ENCODE results near the gene PLEKHO2. TPM values are rescaled to one million over a fixed set of nuclear protein-coding genes. Genes with fewer than 3 reads are reported as not detected.

The PLEKHO2 gene
- total RNA-seq, 4 donors from 2014 or later: 2.0 to 5.4 (median 3.3) TPM

DNA sequence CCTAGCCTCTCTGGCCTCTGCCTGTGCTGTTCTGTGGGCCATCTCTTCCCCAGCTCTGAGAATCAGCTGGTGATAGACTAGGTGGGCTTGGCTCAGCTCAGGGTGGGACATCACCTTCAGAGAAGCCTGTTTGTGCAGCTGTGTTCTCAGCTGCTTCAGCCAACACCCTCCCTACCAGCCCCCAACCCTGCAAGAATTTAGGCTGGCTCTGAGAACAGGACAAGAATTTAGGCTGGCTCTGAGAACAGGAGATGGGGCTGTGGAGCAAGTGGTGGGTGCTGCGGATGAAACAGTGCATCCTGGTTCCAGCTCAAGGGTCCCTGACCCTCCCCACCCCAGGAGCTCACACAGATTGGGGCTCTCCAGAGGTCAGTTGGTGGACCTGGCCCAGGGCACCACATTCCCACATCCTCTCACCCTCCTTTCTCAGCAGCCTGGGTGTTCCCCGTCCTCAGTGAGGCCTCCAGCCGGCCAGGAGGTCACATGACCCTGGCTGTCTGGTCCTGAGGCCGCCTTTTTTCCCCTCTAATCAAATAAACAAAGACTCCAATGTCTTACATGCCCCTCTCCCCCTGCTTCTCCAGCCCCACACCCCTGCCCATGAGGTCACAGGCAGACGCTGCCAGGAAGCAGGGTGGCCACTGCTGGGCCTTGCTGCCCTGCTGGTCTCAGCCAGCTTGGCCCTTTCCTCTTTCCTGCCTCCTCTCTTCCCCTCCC, 14.9 kb downstream of the PLEKHO2 start:
- Histone ChIP-seq H3K4me3 (no peak overlapping the region), H3K27ac (peak overlapping the region; percentile 16 to 59 (median 43)), H3K27me3 (no peaks in the 10 kb centered on the region), H3K9me3 (no peaks in the 10 kb centered on the region), H3K36me3 (peaks cover 0 to 9% of the 10 kb centered on the region in 2 donors), H3K4me1 (peaks cover 20 to 31% of the 10 kb centered on the region in 2 donors)
- intact Hi-C loops (cut with DNase I; ENCODE audit: low total_unique reads) (no loop called here), in situ Hi-C loops (cut with MboI; ENCODE audit: low sequenced_read_pairs in 4 of 4) (no loop called here)
- ATAC-seq: peak in 1 of 2 donors; percentile 12
- TF ChIP-seq, protein P1, sequence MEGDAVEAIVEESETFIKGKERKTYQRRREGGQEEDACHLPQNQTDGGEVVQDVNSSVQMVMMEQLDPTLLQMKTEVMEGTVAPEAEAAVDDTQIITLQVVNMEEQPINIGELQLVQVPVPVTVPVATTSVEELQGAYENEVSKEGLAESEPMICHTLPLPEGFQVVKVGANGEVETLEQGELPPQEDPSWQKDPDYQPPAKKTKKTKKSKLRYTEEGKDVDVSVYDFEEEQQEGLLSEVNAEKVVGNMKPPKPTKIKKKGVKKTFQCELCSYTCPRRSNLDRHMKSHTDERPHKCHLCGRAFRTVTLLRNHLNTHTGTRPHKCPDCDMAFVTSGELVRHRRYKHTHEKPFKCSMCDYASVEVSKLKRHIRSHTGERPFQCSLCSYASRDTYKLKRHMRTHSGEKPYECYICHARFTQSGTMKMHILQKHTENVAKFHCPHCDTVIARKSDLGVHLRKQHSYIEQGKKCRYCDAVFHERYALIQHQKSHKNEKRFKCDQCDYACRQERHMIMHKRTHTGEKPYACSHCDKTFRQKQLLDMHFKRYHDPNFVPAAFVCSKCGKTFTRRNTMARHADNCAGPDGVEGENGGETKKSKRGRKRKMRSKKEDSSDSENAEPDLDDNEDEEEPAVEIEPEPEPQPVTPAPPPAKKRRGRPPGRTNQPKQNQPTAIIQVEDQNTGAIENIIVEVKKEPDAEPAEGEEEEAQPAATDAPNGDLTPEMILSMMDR (IDR thresholded peaks at IDR 0.05 in 4 of 5, conservative IDR thresholded peaks at IDR 0.05 in 1 of 5): no peak
- no peak for TF ChIP-seq POLR2A (IDR thresholded peaks at IDR 0.05)
- no peak for DNase-seq

DNA sequence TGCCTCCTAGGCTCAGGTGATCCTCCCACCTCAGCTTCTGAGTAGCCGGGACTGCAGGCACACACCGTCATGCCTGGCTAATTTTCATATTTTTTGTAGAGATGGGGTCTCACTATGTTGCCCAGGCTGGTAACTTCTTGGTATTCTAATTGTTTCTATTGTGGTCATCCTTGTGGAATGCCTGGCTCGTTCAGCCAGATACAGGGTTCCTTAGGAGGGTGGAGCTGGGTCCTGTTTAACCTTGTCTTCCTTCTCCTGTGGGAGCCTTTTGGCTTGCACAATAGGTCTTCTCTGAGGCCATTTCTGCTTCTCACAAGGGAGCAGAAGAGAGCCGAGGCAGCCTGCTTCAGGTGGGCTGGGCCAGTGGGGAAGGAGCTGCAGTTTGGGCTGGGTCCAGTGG, 15.7 kb downstream of the PLEKHO2 start:
- no peaks in the 10 kb centered on the region for H3K27me3 ChIP-seq
- in situ Hi-C loops (cut with MboI; ENCODE audit: low sequenced_read_pairs in 4 of 4): no loop called here
- DNase-seq (no peak), ATAC-seq (peak in 1 of 2 donors; percentile 35)
- no peak overlapping the region for H3K4me3 ChIP-seq
- intact Hi-C loops (cut with DNase I; ENCODE audit: low total_unique reads): no loop called here
- TF ChIP-seq POLR2A (IDR thresholded peaks at IDR 0.05): no peak
- H3K27ac ChIP-seq: peak overlapping the region; percentile 16 to 59 (median 43)
- peaks cover 0 to 9% of the 10 kb centered on the region in 2 donors for H3K36me3 ChIP-seq
- no peaks in the 10 kb centered on the region for H3K9me3 ChIP-seq
- peaks cover 20 to 31% of the 10 kb centered on the region in 2 donors for H3K4me1 ChIP-seq

DNA sequence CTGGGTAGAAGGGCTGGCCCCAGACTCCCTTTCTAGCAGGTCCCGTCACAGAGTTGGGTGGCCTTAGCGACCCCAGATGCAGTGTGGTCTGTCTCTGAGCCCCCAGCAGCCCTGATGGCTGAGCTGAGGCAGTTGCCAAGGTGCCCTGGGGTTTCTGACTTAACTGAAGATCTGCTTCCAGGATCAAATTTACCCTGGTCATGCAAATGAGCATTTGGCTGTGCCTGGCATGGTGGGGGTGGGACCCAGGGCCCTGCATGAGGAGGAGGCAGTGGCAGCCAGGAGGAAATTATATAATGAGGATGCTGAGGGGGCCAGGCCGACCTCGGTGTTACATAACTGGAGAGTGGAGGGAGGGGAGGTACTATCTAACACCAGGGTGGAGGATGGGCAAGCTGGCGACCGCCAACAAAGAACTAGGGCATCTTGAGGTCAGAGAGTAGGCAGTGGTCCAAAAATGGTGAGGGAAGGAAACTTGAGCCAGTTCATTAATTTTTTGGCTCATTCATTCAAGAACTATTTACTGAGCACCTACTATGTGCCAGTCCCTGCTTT, 16.4 kb downstream of the PLEKHO2 start:
- DNase-seq: no peak
- Histone ChIP-seq H3K4me3 (no peak overlapping the region), H3K27me3 (no peaks in the 10 kb centered on the region), H3K27ac (peak overlapping the region in 1 of 4 donors; percentile 59), H3K36me3 (peaks cover 0 to 9% of the 10 kb centered on the region in 2 donors), H3K4me1 (peaks cover 20 to 31% of the 10 kb centered on the region in 2 donors), H3K9me3 (no peaks in the 10 kb centered on the region)
- TF ChIP-seq, protein P1 (IDR thresholded peaks at IDR 0.05 in 4 of 5, conservative IDR thresholded peaks at IDR 0.05 in 1 of 5): no peak
- TF ChIP-seq POLR2A (IDR thresholded peaks at IDR 0.05): no peak
- no peak for ATAC-seq
- in situ Hi-C loops (cut with MboI; ENCODE audit: low sequenced_read_pairs in 4 of 4): no loop called here
- intact Hi-C loops (cut with DNase I; ENCODE audit: low total_unique reads): no loop called here

DNA sequence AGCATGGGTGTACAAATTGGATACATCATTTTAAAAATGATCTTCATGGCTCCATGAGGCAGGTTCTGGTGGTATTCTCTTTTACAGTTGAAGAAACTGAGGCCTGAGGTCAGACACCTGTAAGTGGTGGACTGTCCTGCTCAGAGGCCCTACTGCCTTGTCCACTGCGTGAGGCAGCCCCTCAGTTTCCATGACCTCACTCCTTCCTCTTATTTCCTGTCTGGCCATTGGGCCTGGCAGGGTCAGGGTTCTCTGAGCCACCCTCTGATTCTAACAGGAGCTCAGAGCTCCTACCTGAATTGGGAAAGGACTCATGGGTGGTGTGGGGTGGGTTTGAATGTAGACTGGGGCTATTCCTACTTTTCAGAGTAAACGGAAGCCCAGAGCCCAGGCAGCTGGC, 17.5 kb downstream of the PLEKHO2 start:
- TF ChIP-seq, protein P1 (IDR thresholded peaks at IDR 0.05 in 4 of 5, conservative IDR thresholded peaks at IDR 0.05 in 1 of 5): no peak
- TF ChIP-seq POLR2A (IDR thresholded peaks at IDR 0.05): no peak
- Histone ChIP-seq H3K4me3 (no peak overlapping the region), H3K27me3 (no peaks in the 10 kb centered on the region), H3K36me3 (peaks cover 0 to 9% of the 10 kb centered on the region in 2 donors), H3K4me1 (peaks cover 20 to 23% of the 10 kb centered on the region in 2 donors), H3K9me3 (no peaks in the 10 kb centered on the region), H3K27ac (no peak overlapping the region)
- DNase-seq: no peak
- no peak for ATAC-seq
- intact Hi-C loops (cut with DNase I; ENCODE audit: low total_unique reads) (no loop called here), in situ Hi-C loops (cut with MboI; ENCODE audit: low sequenced_read_pairs in 4 of 4) (no loop called here)

DNA sequence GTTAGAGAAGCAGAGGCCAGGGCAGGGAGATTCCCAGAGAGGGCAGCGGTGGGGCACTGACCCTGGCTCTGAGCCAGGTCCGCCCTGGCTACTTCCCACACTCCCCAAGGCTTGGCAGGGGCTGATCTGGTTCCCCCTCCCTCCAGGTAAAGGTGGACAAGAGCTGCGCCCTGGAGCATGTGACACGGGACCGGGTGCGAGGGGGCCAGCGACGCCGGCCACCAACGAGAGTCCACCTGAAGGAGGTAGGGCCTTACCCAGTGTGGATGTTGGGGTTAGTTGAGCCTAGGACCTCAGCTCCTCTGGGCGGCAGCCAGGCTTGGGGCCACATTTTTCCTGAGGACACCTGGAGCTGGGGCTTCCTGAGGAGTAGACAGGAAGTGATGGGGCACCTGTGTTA, 19.6 kb downstream of the PLEKHO2 start:
- Histone ChIP-seq H3K4me3 (no peak overlapping the region), H3K27ac (no peak overlapping the region), H3K27me3 (no peaks in the 10 kb centered on the region), H3K4me1 (peaks cover 17 to 18% of the 10 kb centered on the region in 2 donors), H3K36me3 (peaks cover 0 to 9% of the 10 kb centered on the region in 2 donors), H3K9me3 (no peaks in the 10 kb centered on the region)
- DNase-seq (no peak), ATAC-seq (no peak)
- intact Hi-C loops (cut with DNase I; ENCODE audit: low total_unique reads) (no loop called here), in situ Hi-C loops (cut with MboI; ENCODE audit: low sequenced_read_pairs in 4 of 4) (no loop called here)
- no peak for TF ChIP-seq POLR2A (IDR thresholded peaks at IDR 0.05)
- TF ChIP-seq, protein P1 (IDR thresholded peaks at IDR 0.05 in 4 of 5, conservative IDR thresholded peaks at IDR 0.05 in 1 of 5): no peak
